Measurements from ENCODE around the gene MS4A6E. TPM values are rescaled to one million over a fixed set of nuclear protein-coding genes. Genes with fewer than 3 reads are reported as not detected.

The MS4A6E gene
- total RNA-seq, 1 donor from 2014 or later = not detected

DNA sequence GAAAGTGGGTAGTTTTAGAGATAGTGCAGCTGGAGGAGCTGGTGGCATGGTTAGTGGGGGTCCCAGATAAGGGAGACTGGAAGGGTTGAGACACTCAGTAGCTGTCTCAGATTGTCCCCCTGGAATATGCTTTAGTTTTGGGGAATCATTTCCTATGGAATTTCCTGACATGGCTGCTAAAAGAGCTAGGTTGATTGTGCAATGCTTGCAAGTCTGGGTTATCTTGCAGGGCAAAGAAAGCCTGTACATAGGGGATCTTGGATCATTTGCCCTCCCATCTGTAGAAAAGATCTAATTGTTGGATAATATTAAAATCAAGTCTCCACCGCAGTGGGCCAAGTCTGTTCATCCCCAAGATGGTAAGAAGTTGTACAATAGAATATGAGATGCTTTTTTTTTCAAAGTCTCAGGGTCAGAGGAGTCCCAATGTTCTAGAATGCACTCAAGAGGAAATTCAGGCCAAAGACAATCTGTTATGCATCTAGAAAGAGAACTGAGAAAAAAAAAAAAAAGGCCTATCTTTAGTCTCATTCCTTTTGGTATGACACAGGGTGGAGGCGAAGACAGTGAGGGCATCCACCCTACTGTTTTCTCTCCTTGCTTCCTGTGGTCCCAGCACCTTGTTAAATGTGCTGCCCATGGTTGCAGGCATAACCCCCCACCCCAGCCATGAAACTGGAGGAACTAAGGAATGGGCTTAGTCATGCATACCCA is 20.2 kb downstream of the MS4A6E start:
- no peak for DNase-seq (ENCODE audit: low spot score, unreplicated experiment)
- Mint-ChIP-seq H3K4me3 (ENCODE audit: low read depth) (no peak overlapping the region), H3K4me1 (ENCODE audit: low read depth) (peaks cover 12% of the 10 kb centered on the region), H3K27me3 (peaks cover 12% of the 10 kb centered on the region), H3K9me3 (ENCODE audit: low read depth) (peaks cover 6% of the 10 kb centered on the region), H3K27ac (no peak overlapping the region), H3K36me3 (ENCODE audit: insufficient read depth) (peaks cover 1% of the 10 kb centered on the region)
- TF ChIP-seq, protein P1, sequence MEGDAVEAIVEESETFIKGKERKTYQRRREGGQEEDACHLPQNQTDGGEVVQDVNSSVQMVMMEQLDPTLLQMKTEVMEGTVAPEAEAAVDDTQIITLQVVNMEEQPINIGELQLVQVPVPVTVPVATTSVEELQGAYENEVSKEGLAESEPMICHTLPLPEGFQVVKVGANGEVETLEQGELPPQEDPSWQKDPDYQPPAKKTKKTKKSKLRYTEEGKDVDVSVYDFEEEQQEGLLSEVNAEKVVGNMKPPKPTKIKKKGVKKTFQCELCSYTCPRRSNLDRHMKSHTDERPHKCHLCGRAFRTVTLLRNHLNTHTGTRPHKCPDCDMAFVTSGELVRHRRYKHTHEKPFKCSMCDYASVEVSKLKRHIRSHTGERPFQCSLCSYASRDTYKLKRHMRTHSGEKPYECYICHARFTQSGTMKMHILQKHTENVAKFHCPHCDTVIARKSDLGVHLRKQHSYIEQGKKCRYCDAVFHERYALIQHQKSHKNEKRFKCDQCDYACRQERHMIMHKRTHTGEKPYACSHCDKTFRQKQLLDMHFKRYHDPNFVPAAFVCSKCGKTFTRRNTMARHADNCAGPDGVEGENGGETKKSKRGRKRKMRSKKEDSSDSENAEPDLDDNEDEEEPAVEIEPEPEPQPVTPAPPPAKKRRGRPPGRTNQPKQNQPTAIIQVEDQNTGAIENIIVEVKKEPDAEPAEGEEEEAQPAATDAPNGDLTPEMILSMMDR (IDR thresholded peaks at IDR 0.05; ENCODE audit: unreplicated experiment) = no peak

DNA sequence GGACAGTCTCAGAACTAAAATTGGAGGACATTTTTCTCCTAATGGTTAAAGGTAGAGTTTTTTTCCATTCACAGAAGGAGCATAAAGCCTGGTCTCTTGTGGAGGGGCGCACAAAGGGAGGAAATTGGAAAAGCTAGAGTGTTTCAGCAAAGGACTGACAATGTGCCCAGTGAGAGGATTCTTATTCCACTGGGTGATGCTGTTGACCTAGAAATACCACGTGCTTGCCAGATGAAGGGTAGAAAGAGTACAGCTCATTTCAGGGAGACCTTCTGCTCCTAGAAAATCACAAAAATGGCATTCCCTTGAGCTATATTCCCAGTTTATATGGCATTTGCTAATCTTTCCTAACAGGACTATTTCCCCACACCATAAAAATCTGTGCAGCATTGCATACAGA is 21.1 kb downstream of the MS4A6E start:
- peaks cover 6% of the 10 kb centered on the region for H3K9me3 Mint-ChIP-seq (ENCODE audit: low read depth)
- peaks cover 12% of the 10 kb centered on the region for H3K4me1 Mint-ChIP-seq (ENCODE audit: low read depth)
- no peak for DNase-seq (ENCODE audit: low spot score, unreplicated experiment)
- no peak overlapping the region for H3K4me3 Mint-ChIP-seq (ENCODE audit: low read depth)
- no peak overlapping the region for H3K27ac Mint-ChIP-seq
- peaks cover 11% of the 10 kb centered on the region for H3K27me3 Mint-ChIP-seq
- peaks cover 1% of the 10 kb centered on the region for H3K36me3 Mint-ChIP-seq (ENCODE audit: insufficient read depth)
- TF ChIP-seq, protein P1 (IDR thresholded peaks at IDR 0.05; ENCODE audit: unreplicated experiment) = no peak

DNA sequence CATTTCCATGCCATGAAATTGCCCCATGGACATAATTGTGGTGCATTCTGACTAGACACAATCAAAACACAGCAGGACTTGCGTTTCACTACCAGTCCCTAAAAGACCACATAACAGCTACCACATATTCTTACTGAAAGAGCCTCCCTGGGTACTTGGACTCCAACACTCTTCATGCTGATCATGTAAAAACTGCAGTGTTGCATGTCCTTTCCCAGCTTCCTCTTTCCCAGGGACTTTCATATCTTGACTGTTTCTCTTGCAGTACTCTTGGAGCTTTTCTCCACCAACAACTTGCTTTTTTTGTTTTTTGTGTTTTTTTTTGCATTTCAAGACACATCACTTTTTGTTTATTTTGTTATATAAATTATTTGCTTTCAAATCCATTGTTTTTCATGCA is 22.9 kb downstream of the MS4A6E start:
- peaks cover 6% of the 10 kb centered on the region for H3K27me3 Mint-ChIP-seq
- peaks cover 3% of the 10 kb centered on the region for H3K36me3 Mint-ChIP-seq (ENCODE audit: insufficient read depth)
- TF ChIP-seq, protein P1 (IDR thresholded peaks at IDR 0.05; ENCODE audit: unreplicated experiment) = no peak
- no peak overlapping the region for H3K4me3 Mint-ChIP-seq (ENCODE audit: low read depth)
- no peak overlapping the region for H3K27ac Mint-ChIP-seq
- DNase-seq (ENCODE audit: low spot score, unreplicated experiment) = no peak
- H3K4me1 Mint-ChIP-seq (ENCODE audit: low read depth) = peaks cover 12% of the 10 kb centered on the region
- peaks cover 21% of the 10 kb centered on the region for H3K9me3 Mint-ChIP-seq (ENCODE audit: low read depth)

DNA sequence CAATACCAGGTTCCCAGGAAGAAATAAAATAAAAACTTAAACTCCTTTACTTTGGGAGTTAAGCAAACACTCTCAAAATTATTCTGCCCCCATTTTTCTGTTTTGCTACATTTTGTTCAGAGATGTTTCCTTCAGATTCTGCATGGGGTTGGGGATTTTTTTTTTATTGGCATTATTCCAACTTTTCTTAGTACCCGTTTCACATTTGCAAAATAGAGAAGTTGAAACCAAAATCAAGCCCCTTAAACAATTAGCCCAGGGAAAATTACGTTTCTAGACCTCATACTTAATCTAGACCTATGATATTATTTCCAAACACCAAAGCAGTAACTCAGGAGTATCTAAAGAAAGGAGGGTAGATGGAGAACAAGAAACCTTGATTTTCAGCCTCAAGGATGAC is 30.7 kb downstream of the MS4A6E start:
- Mint-ChIP-seq H3K9me3 (ENCODE audit: low read depth) (peaks cover 22% of the 10 kb centered on the region), H3K36me3 (ENCODE audit: insufficient read depth) (peaks cover 2% of the 10 kb centered on the region), H3K27me3 (no peaks in the 10 kb centered on the region), H3K4me3 (ENCODE audit: low read depth) (no peak overlapping the region), H3K27ac (no peak overlapping the region), H3K4me1 (ENCODE audit: low read depth) (no peaks in the 10 kb centered on the region)
- no peak for DNase-seq (ENCODE audit: low spot score, unreplicated experiment)
- TF ChIP-seq, protein P1 (IDR thresholded peaks at IDR 0.05; ENCODE audit: unreplicated experiment) = no peak

DNA sequence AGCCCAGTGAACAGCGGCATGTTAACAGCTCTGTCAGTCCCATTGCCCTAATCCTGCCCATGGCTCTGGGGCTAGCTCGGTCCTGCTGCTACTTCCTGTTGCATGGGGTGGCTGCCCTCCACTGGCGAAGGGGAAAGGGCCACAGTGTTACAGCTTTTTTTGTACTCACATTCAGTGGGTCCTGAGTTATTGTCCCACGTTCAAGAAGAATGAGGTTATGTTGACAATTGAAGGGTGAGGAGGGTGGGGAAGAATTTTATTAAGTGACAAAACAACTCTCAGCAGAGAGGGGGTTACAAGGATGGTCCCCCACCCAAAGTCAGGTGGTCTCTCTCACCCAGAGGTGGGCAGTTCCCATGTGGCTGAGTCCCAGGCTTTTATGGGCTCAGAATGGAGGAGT is 33.6 kb downstream of the MS4A6E start:
- no peak overlapping the region for H3K4me3 Mint-ChIP-seq (ENCODE audit: low read depth)
- H3K9me3 Mint-ChIP-seq (ENCODE audit: low read depth) = peaks cover 7% of the 10 kb centered on the region
- H3K27me3 Mint-ChIP-seq = peaks cover 4% of the 10 kb centered on the region
- H3K4me1 Mint-ChIP-seq (ENCODE audit: low read depth) = peaks cover 3% of the 10 kb centered on the region
- no peak overlapping the region for H3K27ac Mint-ChIP-seq
- TF ChIP-seq, protein P1 (IDR thresholded peaks at IDR 0.05; ENCODE audit: unreplicated experiment) = no peak
- no peaks in the 10 kb centered on the region for H3K36me3 Mint-ChIP-seq (ENCODE audit: insufficient read depth)
- DNase-seq (ENCODE audit: low spot score, unreplicated experiment) = no peak
